IMR-90 (cell line): Measurements from ENCODE around the gene ZDHHC21. TPM values are rescaled to one million over a fixed set of nuclear protein-coding genes. Genes with fewer than 3 reads are reported as not detected.

Experiments
- ATAC-seq: fragments of 200-7000 bp; cut with Tn5 transposase; 2 replicates; pipeline ENCODE4 v1.9.1; 2020; ENCODE audit warnings: low read depth, mild to moderate bottlenecking, moderate library complexity
- BruUV-seq: library from RNA; stranded (reverse); fragments of 400-500 nt; replicated peaks from 2 replicates; lab custom pipeline; 2021; lab: Mats Ljungman, UMichigan
- CTCF ChIA-PET: fragments of 300-600 bp; formaldehyde crosslinking; extraction: SDS; loops from one replicate; lab custom pipeline; 2021; ENCODE audit warnings: antibody characterized with exemption; lab: Yijun Ruan, JAX
- POLR2A ChIA-PET: fragments of 300-600 bp; sonication (Branson Sonifier 250); formaldehyde crosslinking; loops from one replicate; lab custom pipeline; 2022; ENCODE audit warnings: antibody characterized with exemption; ENCODE audit not compliant: unreplicated experiment; lab: Charles Lee
- DNase-seq: peaks from one replicate; pipeline ENCODE4 v3.0.0; 2013
- H2AFZ ChIP-seq: replicated peaks from 2 replicates; pipeline ENCODE3; 2013; ENCODE audit warnings: low read length, mild to moderate bottlenecking; ENCODE audit not compliant: poor library complexity
- H2AK5ac ChIP-seq: 2 replicates; pipeline ENCODE4 v1.6.1; 2013; ENCODE audit warnings: low read depth, low read length, inconsistent platforms
- H2AK9ac ChIP-seq: replicated peaks from 2 replicates; pipeline ENCODE3; 2013; ENCODE audit warnings: mild to moderate bottlenecking, low read depth, low read length, moderate library complexity; ENCODE audit not compliant: poor library complexity
- H2BK120ac ChIP-seq: 2 replicates; pipeline ENCODE4 v1.6.1; 2013; ENCODE audit warnings: low read depth, low read length, inconsistent platforms
- H2BK15ac ChIP-seq: 3 replicates; pipeline ENCODE4 v1.6.1; 2013; ENCODE audit warnings: low read depth, low read length, inconsistent platforms
- H2BK20ac ChIP-seq: 2 replicates; pipeline ENCODE4 v1.6.1; 2013; ENCODE audit warnings: low read depth, mild to moderate bottlenecking, inconsistent platforms, low read length, moderate library complexity
- H2BK5ac ChIP-seq: 2 replicates; pipeline ENCODE4 v1.6.1; 2013; ENCODE audit warnings: mild to moderate bottlenecking, low read depth, low read length, inconsistent platforms; ENCODE audit not compliant: poor library complexity, severe bottlenecking
- H3K14ac ChIP-seq: replicated peaks from 2 replicates; pipeline ENCODE4 v1.6.1; 2013; ENCODE audit warnings: low read depth, low read length, inconsistent platforms
- H3K18ac ChIP-seq: 2 replicates; pipeline ENCODE4 v1.6.1; 2013; ENCODE audit warnings: low read depth, low read length, control low read depth
- H3K23ac ChIP-seq: 2 replicates; pipeline ENCODE4 v1.6.1; 2013; ENCODE audit warnings: low read depth, low read length, inconsistent platforms
- H3K27ac ChIP-seq: 2 replicates; pipeline ENCODE4 v1.5.1; 2013; ENCODE audit warnings: mild to moderate bottlenecking, control low read depth, low read length; ENCODE audit not compliant: insufficient read depth
- H3K27me3 ChIP-seq: 2 replicates; pipeline ENCODE4 v1.6.1; 2013; ENCODE audit warnings: low read length; ENCODE audit not compliant: control insufficient read depth, insufficient read depth
- H3K36me3 ChIP-seq: 2 replicates; pipeline ENCODE4 v1.6.1; 2013; ENCODE audit warnings: low read length, mixed read lengths; ENCODE audit not compliant: control insufficient read depth, insufficient read depth
- H3K4ac ChIP-seq: 2 replicates; pipeline ENCODE4 v1.6.1; 2013; ENCODE audit warnings: low read depth, low read length, inconsistent platforms
- H3K4me1 ChIP-seq: 2 replicates; pipeline ENCODE4 v1.6.1; 2013; ENCODE audit warnings: low read length, mixed read lengths; ENCODE audit not compliant: control insufficient read depth, insufficient read depth
- H3K4me2 ChIP-seq: 2 replicates; pipeline ENCODE4 v1.6.1; 2013; ENCODE audit warnings: low read depth, mild to moderate bottlenecking, control low read depth, low read length, moderate library complexity
- H3K4me3 ChIP-seq: 2 replicates; pipeline ENCODE4 v1.5.1; 2013; ENCODE audit warnings: low read depth, mild to moderate bottlenecking, control low read depth, low read length, moderate library complexity; ENCODE audit not compliant: insufficient read depth
- H3K56ac ChIP-seq: 2 replicates; pipeline ENCODE4 v1.6.1; 2013; ENCODE audit warnings: low read length, inconsistent platforms; ENCODE audit not compliant: insufficient read depth; ENCODE audit errors: extremely low read depth
- H3K79me1 ChIP-seq, 2 experiments: 2 replicates each; pipeline ENCODE4 v1.6.1; 2013; ENCODE audit warnings: low read length in 2 of 2, inconsistent platforms in 1 of 2, low read depth in 1 of 2
- H3K9ac ChIP-seq: 2 replicates; pipeline ENCODE4 v1.6.1; 2013; ENCODE audit warnings: low read depth, low read length, control low read depth
- H3K9me1 ChIP-seq: 2 replicates; pipeline ENCODE4 v1.6.1; 2013; ENCODE audit warnings: low read length, inconsistent platforms; ENCODE audit not compliant: insufficient read depth
- H3K9me3 ChIP-seq: 2 replicates; pipeline ENCODE4 v1.6.1; 2013; ENCODE audit warnings: low read length; ENCODE audit not compliant: control insufficient read depth, insufficient read depth
- H4K20me1 ChIP-seq: 2 replicates; pipeline ENCODE4 v1.6.1; 2013; ENCODE audit warnings: low read length, inconsistent platforms; ENCODE audit not compliant: insufficient read depth
- H4K5ac ChIP-seq: 2 replicates; pipeline ENCODE4 v1.6.1; 2013; ENCODE audit warnings: mild to moderate bottlenecking, low read depth, low read length, control low read depth
- H4K8ac ChIP-seq, 2 experiments: 2 replicates each; pipeline ENCODE4 v1.6.1; 2013; ENCODE audit warnings: low read depth in 2 of 2, low read length in 2 of 2, control low read depth in 1 of 2, inconsistent platforms in 1 of 2
- H4K91ac ChIP-seq: 2 replicates; pipeline ENCODE4 v1.6.1; 2013; ENCODE audit warnings: low read depth, low read length, inconsistent platforms; ENCODE audit not compliant: insufficient read depth
- BHLHE40 ChIP-seq: fragments of 150-350 bp; IDR thresholded peaks from 2 replicates; pipeline ENCODE4 v1.6.1; 2016; ENCODE audit warnings: mild to moderate bottlenecking, low read depth, low read length
- CEBPB ChIP-seq: IDR thresholded peaks from 2 replicates; pipeline ENCODE4 v1.6.1; 2012; ENCODE audit warnings: low read depth, low read length, improper control_type of control experiment
- RFX5 ChIP-seq: IDR thresholded peaks from 2 replicates; pipeline ENCODE4 v1.8.0; 2012; ENCODE audit warnings: low read depth, mild to moderate bottlenecking, low read length, moderate library complexity
- USF2 ChIP-seq: fragments of 150-350 bp; IDR thresholded peaks from 2 replicates; pipeline ENCODE4 v1.6.1; 2017; ENCODE audit warnings: mild to moderate bottlenecking, antibody characterized with exemption, low read length, low read depth
- dilution Hi-C: fragments of 300-500 bp; cut with HindIII; formaldehyde crosslinking; loops from one replicate; pipeline ENCODE4 v1.14.3; 2018; ENCODE audit warnings: low sequenced_read_pairs; ENCODE audit not compliant: unreplicated experiment
- in situ Hi-C: fragments of 300-500 bp; cut with MboI; formaldehyde crosslinking; loops from 3 replicates; pipeline ENCODE4 v1.14.3; 2019; ENCODE audit warnings: low sequenced_read_pairs, inconsistent platforms, mixed read lengths
- intact Hi-C: fragments of 100-400 bp; cut with micrococcal nuclease; formaldehyde crosslinking; loops from 2 replicates; pipeline ENCODE4 v1.10.0; 2022
- polyA plus RNA-seq, 3 experiments: library from polyadenylated mRNA; depleted of rRNA; stranded (reverse); fragments of >200 nt; gene quantifications; 2 replicates each; pipeline ENCODE4 v1.2.3, GENCODE V29; 2012; ENCODE audit warnings: low replicate concordance in 1 of 3
- total RNA-seq: library from RNA; depleted of rRNA; stranded (reverse); fragments of >200 nt; gene quantifications from 2 replicates; pipeline ENCODE4 v1.2.3, GENCODE V29; 2012

The ZDHHC21 gene
- total and polyA plus RNA-seq, 2 of the 4 experiments (the other 2 are of a cell fraction) = 2.8 to 4.5 TPM

DNA sequence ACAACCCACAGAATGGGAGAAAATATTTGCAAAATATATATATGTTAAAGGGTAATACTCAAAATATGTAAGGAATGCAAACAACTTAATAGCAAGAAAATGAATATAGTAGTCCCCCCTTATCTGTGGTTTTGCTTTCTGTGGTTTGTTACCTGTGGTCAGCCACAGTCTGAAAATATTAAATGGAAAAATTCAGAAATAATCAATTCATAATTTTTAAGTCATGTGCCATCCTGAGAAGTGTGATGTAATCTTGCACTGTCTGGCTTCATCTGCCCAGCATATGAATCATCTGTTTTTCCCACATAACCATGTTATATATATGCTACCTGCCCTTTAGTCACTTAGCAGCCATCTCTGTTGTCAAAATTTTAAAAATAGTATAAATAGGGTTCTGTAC lies 17.6 kb upstream of the ZDHHC21 start:
- no peak overlapping the region for H2AK9ac ChIP-seq
- H3K4me3 ChIP-seq = no peak overlapping the region
- no peak overlapping the region for H2AFZ ChIP-seq
- no peak overlapping the region for H3K9ac ChIP-seq
- H4K8ac ChIP-seq = no peak overlapping the region
- H3K14ac ChIP-seq = no peak overlapping the region
- ATAC-seq (no peak), DNase-seq (peak; percentile 26)
- no TSS peak for BruUV-seq
- ChIA-PET CTCF (no interaction called here), POLR2A (no interaction called here)
- H3K9me3 ChIP-seq = no peaks in the 10 kb centered on the region
- no peaks in the 10 kb centered on the region for H4K20me1 ChIP-seq
- TF ChIP-seq CEBPB = peak; percentile 48; the same call in 1 of the 2 replicates
- TF ChIP-seq BHLHE40 = peak; percentile 63; the same call in 1 of the 2 replicates
- no peak for TF ChIP-seq USF2
- TF ChIP-seq RFX5 = no peak
- H3K4me2 ChIP-seq = no peak overlapping the region
- H2BK20ac ChIP-seq = no peak overlapping the region
- no peak overlapping the region for H4K5ac ChIP-seq
- H3K36me3 ChIP-seq = no peaks in the 10 kb centered on the region
- H2AK5ac ChIP-seq = no peak overlapping the region
- H2BK15ac ChIP-seq = no peak overlapping the region
- in situ Hi-C loops = no loop called here
- H3K27ac ChIP-seq = no peak overlapping the region
- no peaks in the 10 kb centered on the region for H3K9me1 ChIP-seq
- H4K91ac ChIP-seq = no peak overlapping the region
- H2BK5ac ChIP-seq = no peak overlapping the region
- H3K27me3 ChIP-seq = no peaks in the 10 kb centered on the region
- intact Hi-C loops = no loop called here
- no peak overlapping the region for H3K23ac ChIP-seq
- H3K18ac ChIP-seq = no peak overlapping the region
- no peak overlapping the region for H3K56ac ChIP-seq
- H2BK120ac ChIP-seq = no peak overlapping the region
- no peaks in the 10 kb centered on the region for H3K79me1 ChIP-seq
- H3K4ac ChIP-seq = no peak overlapping the region
- no peaks in the 10 kb centered on the region for H3K4me1 ChIP-seq
- dilution Hi-C loops = no loop called here
